Measurements from ENCODE around the gene OR52N4. TPM values are rescaled to one million over a fixed set of nuclear protein-coding genes. Genes with fewer than 3 reads are reported as not detected.

OR52N4 gene
- total and polyA plus RNA-seq, 2 of the 4 experiments (the other 2 are of a cell fraction), result not detected

- no peak for DNase-seq
- Histone ChIP-seq H3K27ac (ENCODE audit: insufficient read depth, low read length) (no peak overlapping the region), H4K8ac (ENCODE audit: low read depth in 2 of 2, low read length in 2 of 2) (no peak overlapping the region)
Measured at GRCh38 chr11:5737670-5738392, 16.2 kb upstream of the OR52N4 start.

More at GRCh38 chr11:5737670-5738392, 16.2 kb upstream of the OR52N4 start:
- H3K9me1 ChIP-seq (ENCODE audit: insufficient read depth, low read length), result no peaks in the 10 kb centered on the region
- H4K5ac ChIP-seq (ENCODE audit: low read depth, low read length), result no peak overlapping the region
- no peak overlapping the region for H2BK120ac ChIP-seq (ENCODE audit: low read depth, low read length)
- in situ Hi-C loops (cut with MboI; ENCODE audit: low sequenced_read_pairs) (no loop called here), intact Hi-C loops (cut with micrococcal nuclease) (no loop called here), dilution Hi-C loops (cut with HindIII; ENCODE audit: low sequenced_read_pairs, unreplicated experiment) (no loop called here)
- POLR2A ChIA-PET (ENCODE audit: unreplicated experiment), result no interaction called here
- H3K9ac ChIP-seq (ENCODE audit: low read depth, low read length), result no peak overlapping the region
- no peaks in the 10 kb centered on the region for H3K79me1 ChIP-seq (ENCODE audit: low read depth in 1 of 2, low read length in 2 of 2)
- no TSS peak for BruUV-seq (replicated peaks)
- no peak overlapping the region for H3K23ac ChIP-seq (ENCODE audit: low read depth, low read length)
- no peak overlapping the region for H4K91ac ChIP-seq (ENCODE audit: insufficient read depth, low read depth, low read length)
- H3K4me3 ChIP-seq (ENCODE audit: insufficient read depth, low read depth, low read length), result no peak overlapping the region
- no peak overlapping the region for H3K14ac ChIP-seq (replicated peaks; ENCODE audit: low read depth, low read length)
- H3K4me2 ChIP-seq (ENCODE audit: low read depth, low read length), result no peak overlapping the region
- H3K18ac ChIP-seq (ENCODE audit: low read depth, low read length), result no peak overlapping the region
- no peaks in the 10 kb centered on the region for H3K27me3 ChIP-seq (ENCODE audit: control insufficient read depth, insufficient read depth, low read length)
- H3K36me3 ChIP-seq (ENCODE audit: control insufficient read depth, insufficient read depth, low read length), result no peaks in the 10 kb centered on the region
- H4K20me1 ChIP-seq (ENCODE audit: insufficient read depth, low read length), result no peaks in the 10 kb centered on the region
- no peak overlapping the region for H2BK15ac ChIP-seq (ENCODE audit: low read depth, low read length)
- no peak overlapping the region for H2AFZ ChIP-seq (replicated peaks; ENCODE audit: low read length, poor library complexity)
- H2BK5ac ChIP-seq (ENCODE audit: low read depth, low read length, poor library complexity, severe bottlenecking), result no peak overlapping the region
- H3K9me3 ChIP-seq (ENCODE audit: control insufficient read depth, insufficient read depth, low read length), result no peaks in the 10 kb centered on the region; the same call in 1 of the 2 replicates
- H3K56ac ChIP-seq (ENCODE audit: extremely low read depth, insufficient read depth, low read length), result no peak overlapping the region
- no peak overlapping the region for H3K4ac ChIP-seq (ENCODE audit: low read depth, low read length)
- H2AK9ac ChIP-seq (replicated peaks; ENCODE audit: low read depth, low read length, poor library complexity), result no peak overlapping the region
- CTCF ChIA-PET, result interaction anchor here (0.7 kb wide), 1 partner anchor 981 kb away, joined by 3 read pairs; no protein-coding TSS in a partner anchor
- H2AK5ac ChIP-seq (ENCODE audit: low read depth, low read length), result no peak overlapping the region
- no peaks in the 10 kb centered on the region for H3K4me1 ChIP-seq (ENCODE audit: control insufficient read depth, insufficient read depth, low read length)
- H2BK20ac ChIP-seq (ENCODE audit: low read depth, low read length), result no peak overlapping the region
- TF ChIP-seq RFX5 (IDR thresholded peaks at IDR 0.05; ENCODE audit: low read depth, low read length), result no peak
- TF ChIP-seq CEBPB (IDR thresholded peaks at IDR 0.05; ENCODE audit: low read depth, low read length), result no peak
- TF ChIP-seq MAZ (IDR thresholded peaks at IDR 0.05; ENCODE audit: borderline replicate concordance, low read depth, low read length), result no peak
- no peak for TF ChIP-seq BHLHE40 (IDR thresholded peaks at IDR 0.05; ENCODE audit: low read depth, low read length)
- ATAC-seq (ENCODE audit: low read depth), result no peak
- no CpG with 5 or more reads among the region's 6 CpGs for WGBS, 2 experiments (ENCODE audit: extremely low coverage in 2 of 2, insufficient read length in 1 of 2)

All from IMR-90 (cell line).